Breast epithelium (tissue), 3 donors: ENCODE data around the gene LHPP.

ENCODE experiments used
- CTCF ChIP-seq, 3 donors: fragments of 450-650 bp; IDR thresholded peaks; one replicate each; pipeline ENCODE4 v1.5.1; 2016 to 2017; ENCODE audit warnings: antibody characterized with exemption in 3 of 3, mild to moderate bottlenecking in 3 of 3, moderate library complexity in 3 of 3
- POLR2A ChIP-seq: fragments of 450-650 bp; IDR thresholded peaks from one replicate; pipeline ENCODE4 v1.6.1; 2016; ENCODE audit warnings: antibody characterized with exemption, mild to moderate bottlenecking, moderate library complexity
- POLR2AphosphoS5 ChIP-seq, 3 donors: sonication (generic); formaldehyde crosslinking; IDR thresholded peaks; one replicate each; pipeline ENCODE4 v1.6.1; 2017; ENCODE audit warnings: antibody characterized with exemption in 3 of 3

GRCh38 chr10:124605856-124606812, 144.5 kb downstream of the LHPP start:
- TF ChIP-seq CTCF (IDR thresholded peaks at IDR 0.05) (no peak), POLR2A (no peak), POLR2AphosphoS5 (IDR thresholded peaks at IDR 0.05) (no peak)
